8988T (cell line): Measurements from ENCODE around the gene RHBDL3.
"Not testable (repeated sequence)": the region's sequence is repeated elsewhere in the genome, so short reads cannot be mapped to it uniquely, and the experiment has no call there.

ENCODE experiments used
- DNase-seq: peaks from one replicate; pipeline ENCODE4 v3.0.0; 2011

Gene RHBDL3

GRCh38 chr17:32292094-32292493 is 26.5 kb downstream of the RHBDL3 start:
- DNase-seq: no peak

- no peak for DNase-seq
Measured at GRCh38 chr17:32297424-32297823, 31.8 kb downstream of the RHBDL3 start.

- no peak for DNase-seq
Measured at GRCh38 chr17:32297860-32298259, 32.2 kb downstream of the RHBDL3 start.

GRCh38 chr17:32298298-32298697 is 32.7 kb downstream of the RHBDL3 start:
- no peak for DNase-seq

- DNase-seq: no peak
Measured at GRCh38 chr17:32298721-32299579, 33.3 kb downstream of the RHBDL3 start.

- DNase-seq: no peak
Measured at GRCh38 chr17:32299580-32300164, 34.0 kb downstream of the RHBDL3 start.

GRCh38 chr17:32302037-32302436 is 36.4 kb downstream of the RHBDL3 start:
- DNase-seq: no peak

GRCh38 chr17:32302860-32303649 is 37.4 kb downstream of the RHBDL3 start:
- DNase-seq: no peak

- DNase-seq: no peak
Measured at GRCh38 chr17:32303781-32304288, 38.2 kb downstream of the RHBDL3 start.

GRCh38 chr17:32305049-32305448 is 39.4 kb downstream of the RHBDL3 start:
- DNase-seq: no peak

- DNase-seq: no peak
Measured at GRCh38 chr17:32307658-32308057, 42.0 kb downstream of the RHBDL3 start.

- DNase-seq: no peak
Measured at GRCh38 chr17:32311028-32311536, 45.5 kb downstream of the RHBDL3 start.

GRCh38 chr17:32314636-32315035 is 49.0 kb downstream of the RHBDL3 start:
- no peak for DNase-seq

- DNase-seq: no peak
Measured at GRCh38 chr17:32315171-32315570, 49.5 kb downstream of the RHBDL3 start.

- DNase-seq: not testable (repeated sequence)
Measured at GRCh38 chr17:32316653-32317052, 51.0 kb downstream of the RHBDL3 start.

GRCh38 chr17:32317353-32317752 is 51.7 kb downstream of the RHBDL3 start:
- DNase-seq: no peak

GRCh38 chr17:32318071-32318470 is 52.4 kb downstream of the RHBDL3 start:
- DNase-seq: no peak

GRCh38 chr17:32319548-32319905 is 53.9 kb downstream of the RHBDL3 start:
- peak; percentile 58 for DNase-seq

GRCh38 chr17:32320080-32320479 is 54.4 kb downstream of the RHBDL3 start:
- DNase-seq: not testable (repeated sequence)

GRCh38 chr17:32320847-32321246 is 55.2 kb downstream of the RHBDL3 start:
- no peak for DNase-seq

- DNase-seq: no peak
Measured at GRCh38 chr17:32323046-32323445, 57.4 kb downstream of the RHBDL3 start.

- DNase-seq: no peak
Measured at GRCh38 chr17:32323811-32324491, 58.3 kb downstream of the RHBDL3 start.

- no peak for DNase-seq
Measured at GRCh38 chr17:32327911-32328310, 62.3 kb downstream of the RHBDL3 start.
